HG03378 (cell line): Measurements from ENCODE around the gene TGM5.

Experiments
- ATAC-seq: cut with Tn5 transposase; IDR thresholded peaks from one replicate; pipeline ENCODE4 v1.9.1; 2021; ENCODE audit warnings: mild to moderate bottlenecking, moderate library complexity; ENCODE audit not compliant: unreplicated experiment

The TGM5 gene

GRCh38 chr15:43219929-43220928 lies 46.5 kb downstream of the TGM5 start:
- no peak for ATAC-seq

- ATAC-seq: no peak
These were observed 47.6 kb downstream of the TGM5 start for GRCh38 chr15:43218908-43219706.

GRCh38 chr15:43215961-43216360 lies 50.8 kb downstream of the TGM5 start:
- no peak for ATAC-seq

GRCh38 chr15:43214592-43215295 lies 52.0 kb downstream of the TGM5 start:
- ATAC-seq: no peak

GRCh38 chr15:43214169-43214568 lies 52.6 kb downstream of the TGM5 start:
- no peak for ATAC-seq

GRCh38 chr15:43213466-43213865 lies 53.3 kb downstream of the TGM5 start:
- ATAC-seq: no peak

GRCh38 chr15:43212951-43213350 lies 53.8 kb downstream of the TGM5 start:
- no peak for ATAC-seq

GRCh38 chr15:43212299-43212698 lies 54.4 kb downstream of the TGM5 start:
- no peak for ATAC-seq

GRCh38 chr15:43211224-43211735 lies 55.4 kb downstream of the TGM5 start:
- ATAC-seq: no peak

GRCh38 chr15:43210807-43211206 lies 55.9 kb downstream of the TGM5 start:
- no peak for ATAC-seq

- no peak for ATAC-seq
These were observed 56.5 kb downstream of the TGM5 start for GRCh38 chr15:43210172-43210745.

GRCh38 chr15:43209059-43209824 lies 57.5 kb downstream of the TGM5 start:
- ATAC-seq: no peak

GRCh38 chr15:43208052-43209002 lies 58.4 kb downstream of the TGM5 start:
- ATAC-seq: no peak

- no peak for ATAC-seq
These were observed 59.7 kb downstream of the TGM5 start for GRCh38 chr15:43207024-43207423.

- no peak for ATAC-seq
These were observed 60.7 kb downstream of the TGM5 start for GRCh38 chr15:43206054-43206453.

- ATAC-seq: no peak
These were observed 62.5 kb downstream of the TGM5 start for GRCh38 chr15:43204016-43204901.

GRCh38 chr15:43199945-43200488 lies 66.7 kb downstream of the TGM5 start:
- no peak for ATAC-seq
